ENCODE measurements around the gene B2M. TPM values are rescaled to one million over a fixed set of nuclear protein-coding genes. Genes with fewer than 3 reads are reported as not detected.
A peak's percentile ranks its signal among the peaks of the same experiment; 100 is the strongest.
"Not testable (repeated sequence)": the region's sequence is repeated elsewhere in the genome, so short reads cannot be mapped to it uniquely, and the experiment has no call there.

Gene B2M
- total and polyA plus RNA-seq, 2 donors (not counting 1 experiment from before 2014, with no cell fraction given): 3,981 to 17,989 TPM

GRCh38 chr15:44682211-44682610, 29.1 kb upstream of the B2M start:
- Histone ChIP-seq H3K27me3 (replicated peaks in 1 of 4; ENCODE audit: control extremely low read depth in 1 of 4, control insufficient read depth in 3 of 4, insufficient read depth in 4 of 4, low read length in 3 of 4) (no peaks in the 10 kb centered on the region), H3K4me1 (ENCODE audit: control insufficient read depth in 2 of 2, insufficient read depth in 2 of 2, low read length in 2 of 2) (peaks cover 47 to 48% of the 10 kb centered on the region in 2 donors), H3K79me2 (ENCODE audit: control insufficient read depth, insufficient read depth, low read length) (peaks cover 45% of the 10 kb centered on the region), H4K20me1 (ENCODE audit: control insufficient read depth, insufficient read depth, low read length, poor library complexity, severe bottlenecking) (no peaks in the 10 kb centered on the region), H3K4me2 (replicated peaks; ENCODE audit: low read depth, low read length, poor library complexity, severe bottlenecking) (peak overlapping the region; percentile 42), H3K36me3 (replicated peaks in 1 of 2; ENCODE audit: control extremely low read depth in 1 of 2, control insufficient read depth in 1 of 2, extremely low read depth in 1 of 2, insufficient read depth in 2 of 2, low read length in 1 of 2) (no peaks in the 10 kb centered on the region), H2AFZ (ENCODE audit: insufficient read depth, low read depth, low read length, poor library complexity, severe bottlenecking) (no peak overlapping the region), H3K4me3 (ENCODE audit: control extremely low read depth in 1 of 5, extremely low read depth in 1 of 5, insufficient read depth in 1 of 5, low read depth in 2 of 5, low read length in 4 of 5) (no peak overlapping the region), H3K27ac (ENCODE audit: low read length in 2 of 2) (peak overlapping the region; percentile 79 to 80), H3K9me3 (ENCODE audit: control extremely low read depth in 1 of 3, control insufficient read depth in 2 of 3, insufficient read depth in 1 of 3, low read length in 2 of 3) (peaks cover 1 to 23% (median 14%) of the 10 kb centered on the region in 3 donors), H3K9ac (ENCODE audit: low read length) (peak overlapping the region; percentile 30)
- peak overlapping the region; percentile 96 for H3K27ac Mint-ChIP-seq
- H3K4me1 Mint-ChIP-seq: peaks cover 80% of the 10 kb centered on the region
- CTCF ChIA-PET: interaction anchor here (1.2 to 6.4 kb wide), 7 partner anchors 13 to 55 kb away, joined by 6 to 50 read pairs (median 7); partner anchors contain the start of genes B2M, PATL2, SPG11 and TRIM69
- ATAC-seq (ENCODE audit: low read depth) (no peak), DNase-seq (no peak)
- TF ChIP-seq EZH2 (IDR thresholded peaks at IDR 0.05; ENCODE audit: borderline replicate concordance, insufficient read depth, low read depth, low read length, poor library complexity, severe bottlenecking): no peak
- TF ChIP-seq CTCF (IDR thresholded peaks at IDR 0.05): no peak
- H3K4me3 Mint-ChIP-seq: peak overlapping the region; percentile 78
- no CpG with 5 or more reads among the region's 2 CpGs for WGBS (ENCODE audit: insufficient coverage)
- H3K9me3 Mint-ChIP-seq (ENCODE audit: insufficient read depth): peaks cover 9% of the 10 kb centered on the region
- POLR2A ChIA-PET: interaction anchor here (1.4 to 4.6 kb wide), 5 partner anchors 9 to 44 kb away, joined by 3 to 73 read pairs (median 9); partner anchors contain the start of genes B2M, PATL2 and SPG11
- no peaks in the 10 kb centered on the region for H3K27me3 Mint-ChIP-seq
- intact Hi-C loops (cut with micrococcal nuclease): no loop called here

- H3K4me3 ChIP-seq (ENCODE audit: control extremely low read depth in 1 of 5, extremely low read depth in 1 of 5, insufficient read depth in 1 of 5, low read depth in 2 of 5, low read length in 4 of 5): peak overlapping the region in 4 of 5 experiments; percentile 11 to 52 (median 14)
Observed at GRCh38 chr15:44682809-44683682, 28.3 kb upstream of the B2M start.

GRCh38 chr15:44689318-44689717, 22.0 kb upstream of the B2M start:
- H3K9ac ChIP-seq (ENCODE audit: low read length); H4K20me1 ChIP-seq (ENCODE audit: control insufficient read depth, insufficient read depth, low read length, poor library complexity, severe bottlenecking); H2AFZ ChIP-seq (ENCODE audit: insufficient read depth, low read depth, low read length, poor library complexity, severe bottlenecking); intact Hi-C loops (cut with micrococcal nuclease); H3K4me3 Mint-ChIP-seq; H3K4me1 ChIP-seq (ENCODE audit: control insufficient read depth in 2 of 2, insufficient read depth in 2 of 2, low read length in 2 of 2); H3K4me3 ChIP-seq (ENCODE audit: control extremely low read depth in 1 of 5, extremely low read depth in 1 of 5, insufficient read depth in 1 of 5, low read depth in 2 of 5, low read length in 4 of 5); H3K36me3 ChIP-seq (replicated peaks in 1 of 2; ENCODE audit: control extremely low read depth in 1 of 2, control insufficient read depth in 1 of 2, extremely low read depth in 1 of 2, insufficient read depth in 2 of 2, low read length in 1 of 2); ATAC-seq (ENCODE audit: low read depth); H3K27ac ChIP-seq (ENCODE audit: low read length in 2 of 2); POLR2A ChIA-PET; H3K27ac Mint-ChIP-seq; H3K9me3 ChIP-seq (ENCODE audit: control extremely low read depth in 1 of 3, control insufficient read depth in 2 of 3, insufficient read depth in 1 of 3, low read length in 2 of 3); H3K27me3 Mint-ChIP-seq; H3K27me3 ChIP-seq (replicated peaks in 1 of 4; ENCODE audit: control extremely low read depth in 1 of 4, control insufficient read depth in 3 of 4, insufficient read depth in 4 of 4, low read length in 3 of 4); DNase-seq; H3K79me2 ChIP-seq (ENCODE audit: control insufficient read depth, insufficient read depth, low read length); H3K4me2 ChIP-seq (replicated peaks; ENCODE audit: low read depth, low read length, poor library complexity, severe bottlenecking): not testable (repeated sequence)
- peaks cover 11% of the 10 kb centered on the region for H3K9me3 Mint-ChIP-seq (ENCODE audit: insufficient read depth)
- WGBS (ENCODE audit: insufficient coverage): 100% methylated on average over 2 of the region's 2 CpGs
- CTCF ChIA-PET: interaction anchor here (0.6 to 0.9 kb wide), 3 partner anchors 8 to 12 kb away, joined by 3 to 4 read pairs (median 3); no protein-coding TSS in a partner anchor
- peaks cover 36% of the 10 kb centered on the region for H3K4me1 Mint-ChIP-seq

More at GRCh38 chr15:44682809-44683682, 28.3 kb upstream of the B2M start:
- Histone ChIP-seq H2AFZ (ENCODE audit: insufficient read depth, low read depth, low read length, poor library complexity, severe bottlenecking) (peak overlapping the region; percentile 54), H3K79me2 (ENCODE audit: control insufficient read depth, insufficient read depth, low read length) (peaks cover 41% of the 10 kb centered on the region), H3K27ac (ENCODE audit: low read length in 2 of 2) (peak overlapping the region; percentile 79 to 80), H3K9ac (ENCODE audit: low read length) (peak overlapping the region; percentile 30), H3K4me2 (replicated peaks; ENCODE audit: low read depth, low read length, poor library complexity, severe bottlenecking) (peak overlapping the region; percentile 42), H3K9me3 (ENCODE audit: control extremely low read depth in 1 of 3, control insufficient read depth in 2 of 3, insufficient read depth in 1 of 3, low read length in 2 of 3) (peaks cover 1 to 26% (median 14%) of the 10 kb centered on the region in 3 donors), H3K4me1 (ENCODE audit: control insufficient read depth in 2 of 2, insufficient read depth in 2 of 2, low read length in 2 of 2) (peaks cover 39 to 40% of the 10 kb centered on the region in 2 donors)
- Mint-ChIP-seq H3K27ac (peak overlapping the region; percentile 96), H3K4me1 (peaks cover 78% of the 10 kb centered on the region), H3K9me3 (ENCODE audit: insufficient read depth) (peaks cover 11% of the 10 kb centered on the region), H3K4me3 (peak overlapping the region; percentile 78)
- POLR2A ChIA-PET: interaction anchor here (0.5 to 4.6 kb wide), 9 partner anchors 10 to 256 kb away, joined by 3 to 73 read pairs (median 5); partner anchors contain the start of genes B2M, PATL2 and SPG11
- peak; percentile 79 for DNase-seq
- 34% methylated on average over 7 of the region's 8 CpGs for WGBS (ENCODE audit: insufficient coverage)
- intact Hi-C loops (cut with micrococcal nuclease): loop anchor here (1.0 kb wide), 2 partner anchors 20 to 27 kb away; partner anchors contain the start of gene SPG11
- H3K27me3 ChIP-seq (replicated peaks in 1 of 4; ENCODE audit: control extremely low read depth in 1 of 4, control insufficient read depth in 3 of 4, insufficient read depth in 4 of 4, low read length in 3 of 4); H3K36me3 ChIP-seq (replicated peaks in 1 of 2; ENCODE audit: control extremely low read depth in 1 of 2, control insufficient read depth in 1 of 2, extremely low read depth in 1 of 2, insufficient read depth in 2 of 2, low read length in 1 of 2); H3K27me3 Mint-ChIP-seq; H4K20me1 ChIP-seq (ENCODE audit: control insufficient read depth, insufficient read depth, low read length, poor library complexity, severe bottlenecking): not testable (repeated sequence)
- CTCF ChIA-PET: interaction anchor here (1.1 to 6.4 kb wide), 8 partner anchors 14 to 54 kb away, joined by 4 to 50 read pairs (median 7); partner anchors contain the start of genes B2M, PATL2, SPG11 and TRIM69
- ATAC-seq (ENCODE audit: low read depth): peak; percentile 54
